Right renal pelvis (tissue), 4 donors: ENCODE results near the gene DNAJB13. TPM values are rescaled to one million over a fixed set of nuclear protein-coding genes. Genes with fewer than 3 reads are reported as not detected.

Experiments used
- DNase-seq, 4 donors: peaks; one replicate each; pipeline ENCODE4 v3.0.0-alpha.2; 2013; ENCODE audit warnings: low read depth in 4 of 4, low spot score in 3 of 4, missing footprints in 1 of 4
- polyA plus RNA-seq, 4 donors: library from polyadenylated mRNA; unstranded; fragments of 120-200 nt; gene quantifications; one replicate each; pipeline ENCODE4 v1.2.1, GENCODE V29; 2013; ENCODE audit not compliant: insufficient read length in 4 of 4

DNAJB13 gene
- polyA plus RNA-seq, 4 donors: 2.1 to 4.4 (median 3.7) TPM

- no peak for DNase-seq
Measured at GRCh38 chr11:73998846-73999575, 48.2 kb downstream of the DNAJB13 start.

GRCh38 chr11:73999581-74000306 lies 48.9 kb downstream of the DNAJB13 start:
- DNase-seq: no peak

GRCh38 chr11:74000307-74001133 lies 49.7 kb downstream of the DNAJB13 start:
- DNase-seq: no peak

- DNase-seq: no peak
Measured at GRCh38 chr11:74001822-74002286, 51.0 kb downstream of the DNAJB13 start.

GRCh38 chr11:74002832-74003231 lies 52.0 kb downstream of the DNAJB13 start:
- DNase-seq: no peak

DNA sequence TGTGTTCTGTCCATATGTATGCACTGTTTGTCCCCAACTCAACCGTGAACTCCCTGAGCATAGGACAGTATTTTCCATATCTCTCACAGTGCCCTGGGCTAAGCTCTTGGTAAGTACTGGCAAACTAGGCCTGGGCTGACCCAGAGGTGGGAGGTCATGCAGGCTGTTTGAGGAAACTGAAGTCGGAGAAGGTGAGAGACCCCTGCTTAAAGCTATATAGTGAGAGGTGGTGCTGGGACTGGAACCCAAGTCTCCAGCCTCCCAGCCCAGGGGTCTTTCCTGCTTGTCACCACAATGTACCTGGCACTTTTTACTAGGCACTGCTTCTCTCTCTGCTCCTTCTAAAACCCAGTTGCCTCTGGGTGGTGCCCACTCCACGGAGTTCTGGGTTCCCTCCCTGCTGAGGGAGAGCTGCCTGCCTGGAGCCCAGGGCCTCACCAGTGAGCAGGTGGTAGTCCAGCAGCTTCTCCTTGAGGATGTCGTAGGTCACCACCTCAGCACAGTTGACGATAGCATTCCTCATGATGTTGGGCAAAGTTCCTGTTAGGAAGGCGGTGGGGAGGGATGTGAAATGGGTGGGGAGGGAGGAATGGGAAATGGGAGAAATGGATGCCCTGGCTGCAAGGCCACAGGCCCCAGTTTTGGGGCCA lies 53.3 kb downstream of the DNAJB13 start:
- no peak for DNase-seq

DNA sequence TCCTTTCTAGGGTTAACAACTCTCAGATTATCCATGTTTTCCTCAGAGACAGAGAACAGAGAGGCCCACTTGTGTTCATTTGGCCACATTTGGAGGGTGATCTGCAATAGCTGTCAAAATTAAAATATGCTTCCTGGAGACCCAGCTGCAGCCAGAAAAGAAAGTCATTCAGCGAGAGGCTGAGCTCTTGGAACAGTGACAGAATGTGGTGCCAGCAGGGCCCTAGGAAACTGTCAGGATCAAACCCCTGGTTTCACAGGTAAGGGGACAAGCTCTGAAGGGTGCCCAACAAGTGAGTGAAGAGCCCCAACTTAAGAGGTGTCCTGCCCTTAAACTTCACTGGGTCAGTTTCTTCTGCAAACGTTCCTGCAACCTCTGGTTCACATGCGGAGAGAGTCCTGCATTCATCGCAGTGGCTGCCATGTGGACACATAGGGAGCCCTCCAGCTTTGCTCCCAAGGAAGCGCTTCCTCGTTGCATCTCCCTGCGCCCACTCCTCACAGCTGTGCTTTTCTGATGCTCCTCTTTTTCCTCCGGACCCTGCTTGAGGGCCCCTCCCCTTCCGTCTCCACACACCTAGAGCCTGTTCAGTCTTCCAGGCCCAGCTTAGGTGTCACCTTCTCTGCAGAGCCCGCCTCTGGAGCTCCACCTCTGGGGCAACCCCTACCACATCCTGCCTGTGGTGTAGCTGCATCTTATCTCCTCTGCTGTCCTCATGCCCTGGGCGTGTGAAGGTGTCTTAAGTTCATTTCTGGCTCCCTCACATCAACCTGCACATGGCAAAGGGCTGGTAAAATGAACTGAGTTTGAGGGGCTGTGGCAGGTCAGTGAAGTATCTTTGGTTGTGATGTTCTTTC lies 54.2 kb downstream of the DNAJB13 start:
- DNase-seq: no peak

GRCh38 chr11:74005721-74006517 lies 55.1 kb downstream of the DNAJB13 start:
- no peak for DNase-seq

DNA sequence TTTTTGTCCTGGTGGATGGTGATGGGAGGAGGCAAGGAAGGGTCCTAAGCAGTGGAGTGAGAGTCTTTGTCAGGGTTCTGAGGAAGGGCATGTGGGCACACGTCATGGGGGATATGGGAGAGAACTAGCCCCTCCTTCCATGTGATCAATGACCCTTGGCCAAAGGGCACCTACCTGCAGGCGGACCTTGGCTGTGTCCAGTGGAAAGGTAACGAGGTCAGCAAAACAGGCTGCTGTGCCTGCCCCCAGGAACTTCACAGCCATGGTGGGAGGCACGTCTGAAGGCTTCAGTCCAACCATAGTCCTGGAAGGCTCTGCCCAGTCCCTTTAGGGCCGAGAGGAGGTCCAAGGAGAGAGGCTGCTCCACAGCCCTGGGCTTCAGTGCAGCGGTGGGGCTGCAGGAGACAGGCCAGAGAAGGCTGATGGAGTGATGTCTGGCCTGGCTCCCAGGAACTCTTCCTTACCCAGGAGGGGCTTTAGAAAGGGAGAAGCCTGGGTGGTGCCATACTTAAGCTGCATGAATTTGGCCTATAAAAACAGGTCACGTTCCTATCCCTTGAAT lies 56.0 kb downstream of the DNAJB13 start:
- DNase-seq: no peak

DNA sequence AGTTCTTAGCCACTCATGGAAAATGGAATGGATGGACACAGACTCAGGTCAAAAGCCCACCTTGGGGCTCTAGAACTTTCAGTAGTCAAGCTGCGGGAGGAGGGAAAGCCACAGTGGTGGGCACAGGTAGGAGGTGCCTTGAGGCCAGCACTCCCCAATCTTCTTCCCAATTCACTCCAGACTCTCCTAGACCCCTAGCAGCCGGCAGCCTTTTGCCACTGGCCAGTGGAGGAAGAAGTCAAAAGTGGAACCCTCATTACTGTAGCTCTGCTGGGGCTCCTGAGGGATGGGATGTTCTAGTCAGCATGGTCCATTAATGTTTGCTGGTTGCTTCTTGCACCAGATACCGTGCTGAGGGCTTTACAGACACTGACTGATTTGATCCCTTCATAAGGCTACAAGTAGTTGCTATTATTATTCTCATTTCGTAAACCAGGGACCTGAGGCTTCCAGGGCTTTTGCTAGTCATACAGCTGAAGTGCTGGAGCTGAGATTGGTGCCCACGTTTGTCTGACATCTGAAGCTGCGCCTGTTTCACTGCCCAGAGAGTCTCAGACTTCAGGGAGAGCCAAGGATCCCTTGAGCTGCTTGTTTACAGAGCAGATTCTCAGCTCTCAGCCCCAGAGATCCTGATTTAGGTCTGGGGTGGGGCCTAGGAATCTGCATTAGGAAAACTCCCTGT lies 57.0 kb downstream of the DNAJB13 start:
- no peak for DNase-seq

DNA sequence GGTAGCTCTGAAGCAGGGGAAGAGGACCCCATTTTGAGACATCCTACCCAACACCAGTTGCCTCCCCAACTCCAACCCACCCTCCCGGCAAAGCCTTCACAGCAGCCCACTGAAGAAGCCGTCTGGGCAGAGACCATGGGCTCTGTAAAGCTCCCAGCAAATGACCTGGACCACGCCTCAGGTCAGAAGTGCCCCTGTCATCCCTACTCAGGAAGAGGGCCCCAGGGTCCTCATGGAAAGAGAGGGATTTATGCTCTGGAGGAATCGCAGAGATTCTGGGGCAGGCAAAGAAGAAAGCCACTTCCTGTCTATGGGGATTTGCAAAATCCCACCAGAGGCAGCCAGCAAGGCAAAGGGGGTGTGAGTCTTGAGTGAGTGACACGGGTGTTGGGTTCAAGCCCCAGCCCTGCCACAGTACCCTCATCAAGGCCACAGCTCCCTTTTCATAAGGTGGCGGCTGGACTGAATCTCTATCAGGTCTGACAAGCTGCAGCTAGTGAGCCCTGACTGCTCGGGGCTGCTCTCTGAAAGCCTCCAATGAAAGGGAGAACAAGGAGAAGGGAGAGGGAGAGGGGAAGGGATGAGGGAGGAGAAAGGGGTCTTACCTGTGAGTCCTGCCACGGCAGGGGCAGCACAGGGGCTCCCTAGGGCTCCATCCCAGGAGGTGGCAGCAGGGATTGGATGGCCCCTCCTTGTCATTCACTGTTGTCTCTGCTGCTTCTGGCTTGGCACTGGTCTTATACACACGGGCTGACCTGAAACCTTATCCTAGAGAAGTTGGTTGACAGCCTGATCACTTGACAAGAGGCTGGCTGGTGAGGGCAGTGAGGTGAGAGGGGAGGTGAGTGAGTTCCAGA lies 57.8 kb downstream of the DNAJB13 start, which contains the start of gene UCP3:
Gene UCP3, minus strand, starts transcription at position 713 of the 857 bp plus-strand sequence. CDS start 2,043 bp downstream, outside the sequence.
- DNase-seq: no peak

DNA sequence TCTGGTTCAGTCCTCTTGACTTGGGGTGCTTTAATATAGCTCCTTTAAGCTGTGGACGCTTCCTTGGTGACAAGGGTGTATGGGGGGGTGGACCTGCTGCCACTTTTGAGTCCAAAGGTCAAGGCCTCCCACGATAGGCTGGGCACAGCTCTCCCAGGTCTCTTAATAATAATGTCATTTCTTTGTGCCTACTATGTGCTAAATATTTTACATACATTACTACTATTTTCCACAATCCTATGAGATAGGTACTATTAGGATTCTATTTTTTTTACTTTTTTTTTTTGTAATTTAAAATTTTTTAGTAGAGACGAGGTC lies 58.4 kb downstream of the DNAJB13 start:
- DNase-seq: no peak

DNA sequence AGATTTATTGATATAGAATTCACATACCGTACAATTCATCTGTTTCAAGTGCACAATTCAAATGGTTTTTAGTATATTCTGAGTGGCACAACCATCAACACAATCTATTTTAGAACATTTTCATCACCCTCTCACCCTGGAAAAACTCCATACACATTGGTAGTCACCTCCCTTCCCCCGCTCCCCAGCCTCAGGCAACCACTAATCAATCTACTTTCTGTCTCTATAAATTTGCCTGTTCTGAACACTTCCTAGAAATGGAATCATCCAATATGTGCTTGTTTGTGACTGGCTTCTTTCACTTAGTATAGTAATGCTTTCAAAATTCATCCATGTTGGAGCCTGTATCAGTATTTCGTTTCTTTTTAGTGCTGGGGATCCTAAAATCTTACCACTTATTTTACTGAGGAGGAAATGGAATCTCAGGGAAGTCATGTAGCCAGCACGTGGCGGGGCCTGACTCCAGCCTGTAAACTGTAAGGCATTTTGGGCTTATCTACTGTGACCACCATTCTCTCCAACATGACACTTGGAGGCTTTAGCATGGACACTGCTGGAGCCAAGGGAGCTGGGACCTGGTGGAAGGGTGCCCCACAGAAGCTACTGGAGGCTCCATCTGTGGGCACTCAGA lies 59.0 kb downstream of the DNAJB13 start:
- DNase-seq: no peak

GRCh38 chr11:74010306-74011300 lies 59.8 kb downstream of the DNAJB13 start:
- DNase-seq: no peak

- no peak for DNase-seq
Measured at GRCh38 chr11:74011360-74012073, 60.7 kb downstream of the DNAJB13 start.
